Left lobe of liver (tissue), 2 donors: Measurements from ENCODE around the gene PANK4. TPM values are rescaled to one million over a fixed set of nuclear protein-coding genes. Genes with fewer than 3 reads are reported as not detected.
A peak's percentile ranks its signal among the peaks of the same experiment; 100 is the strongest.

Experiments used
- ATAC-seq: fragments of 200-7000 bp; cut with Tn5 transposase; one replicate; pipeline ENCODE4 v1.9.1; 2020; ENCODE audit warnings: mild to moderate bottlenecking, moderate library complexity
- DNase-seq: peaks from one replicate; pipeline ENCODE4 v3.0.0-alpha.2; 2020; ENCODE audit warnings: low spot score
- total RNA-seq: library from RNA; stranded (reverse); gene quantifications from one replicate; pipeline ENCODE4 v1.2.1, GENCODE V29; 2021
- donor health status: DM: no; HTN: no; CAD: no; lungs with moderate emphysema.
- donor health status: DM: no; HTN: yes; CAD: no.

PANK4 gene
- total RNA-seq, 1 donor from 2014 or later: 15.4 TPM

DNA sequence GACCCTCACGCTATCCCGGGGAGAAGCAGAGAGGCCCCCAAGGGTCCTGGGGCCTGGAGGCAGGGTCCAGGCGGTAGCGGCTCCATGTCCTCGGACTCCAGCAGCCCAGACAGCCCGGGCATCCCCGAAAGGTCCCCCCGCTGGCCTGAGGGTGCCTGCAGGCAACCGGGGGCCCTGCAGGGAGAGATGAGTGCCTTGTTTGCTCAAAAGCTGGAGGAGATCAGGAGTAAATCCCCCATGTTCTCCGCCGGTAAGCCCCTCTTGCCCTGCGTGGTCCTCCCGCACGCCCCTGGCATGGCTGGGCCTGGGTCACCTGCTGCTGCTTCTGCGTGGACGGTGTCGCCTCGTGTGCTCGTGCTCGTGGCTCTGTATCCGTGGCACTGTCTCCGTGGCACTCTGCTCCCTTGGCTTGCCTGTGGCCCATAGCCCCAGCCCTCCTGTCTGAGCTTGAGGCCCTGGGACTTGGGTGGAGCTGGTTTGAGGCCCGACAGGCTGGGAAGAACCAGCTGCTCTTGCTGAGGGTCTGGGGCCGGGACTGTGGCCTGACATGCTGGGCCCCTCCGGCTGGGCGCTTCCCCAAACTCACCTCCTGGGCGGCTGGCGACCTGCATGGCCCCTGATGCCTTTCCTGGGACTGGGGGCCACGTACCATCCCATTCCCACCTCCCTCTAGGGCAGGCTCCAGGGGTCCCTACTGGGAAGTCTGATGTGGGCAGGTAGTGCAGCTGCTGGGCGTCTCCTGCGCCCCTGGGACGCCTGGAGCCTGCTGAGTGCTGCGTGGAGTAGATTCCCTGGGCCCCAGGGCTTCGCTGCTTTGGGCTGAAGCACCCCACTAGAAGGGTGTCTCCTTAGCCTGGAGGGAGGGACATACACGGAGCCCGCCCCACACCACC lies 23.5 kb downstream of the PANK4 start:
- DNase-seq (no peak), ATAC-seq (no peak)

- DNase-seq (no peak), ATAC-seq (no peak)
These were observed 24.2 kb downstream of the PANK4 start for GRCh38 chr1:2502210-2502609.

DNA sequence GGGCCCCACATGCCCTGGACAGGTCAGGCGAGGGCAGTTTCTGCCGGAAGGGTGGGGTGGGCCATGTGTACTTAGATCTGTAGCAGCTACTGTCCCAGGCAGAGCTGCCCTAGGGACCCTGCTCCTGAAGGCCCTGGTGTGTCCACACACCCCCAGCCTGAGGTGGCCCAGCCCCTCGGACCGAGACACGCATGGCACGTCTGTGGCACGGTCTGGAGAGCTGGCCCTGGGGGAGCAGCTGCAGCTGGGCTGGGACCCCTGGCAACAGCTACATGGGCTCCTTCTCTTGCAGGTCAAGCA lies 24.6 kb downstream of the PANK4 start:
- no peak for ATAC-seq
- DNase-seq: no peak

GRCh38 chr1:2501041-2501819 lies 25.2 kb downstream of the PANK4 start:
- DNase-seq (no peak), ATAC-seq (no peak)

- DNase-seq (no peak), ATAC-seq (no peak)
These were observed 26.3 kb downstream of the PANK4 start for GRCh38 chr1:2499986-2500596.

DNA sequence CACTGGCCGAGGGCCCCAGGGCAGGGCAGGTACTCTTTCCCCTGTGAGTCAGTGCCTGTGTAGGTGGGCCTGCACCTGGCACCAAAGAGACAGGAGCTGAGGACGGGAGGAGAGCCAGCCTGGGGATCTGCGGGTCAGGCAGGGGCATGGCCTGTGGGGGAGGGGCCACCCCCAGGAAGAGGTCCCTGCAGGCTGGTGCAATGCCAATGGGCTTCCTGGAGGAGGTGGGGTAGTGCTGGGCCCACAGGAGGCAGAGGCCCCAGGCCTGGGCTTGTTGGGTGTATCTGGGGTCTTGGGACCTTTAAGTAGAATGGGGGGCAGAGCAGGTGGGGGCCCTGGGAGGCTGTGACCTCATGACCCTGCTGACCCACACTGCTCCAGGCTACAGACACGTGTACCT lies 27.1 kb downstream of the PANK4 start:
- DNase-seq: no peak
- ATAC-seq: no peak

GRCh38 chr1:2498648-2499047 lies 27.7 kb downstream of the PANK4 start:
- DNase-seq: no peak

DNA sequence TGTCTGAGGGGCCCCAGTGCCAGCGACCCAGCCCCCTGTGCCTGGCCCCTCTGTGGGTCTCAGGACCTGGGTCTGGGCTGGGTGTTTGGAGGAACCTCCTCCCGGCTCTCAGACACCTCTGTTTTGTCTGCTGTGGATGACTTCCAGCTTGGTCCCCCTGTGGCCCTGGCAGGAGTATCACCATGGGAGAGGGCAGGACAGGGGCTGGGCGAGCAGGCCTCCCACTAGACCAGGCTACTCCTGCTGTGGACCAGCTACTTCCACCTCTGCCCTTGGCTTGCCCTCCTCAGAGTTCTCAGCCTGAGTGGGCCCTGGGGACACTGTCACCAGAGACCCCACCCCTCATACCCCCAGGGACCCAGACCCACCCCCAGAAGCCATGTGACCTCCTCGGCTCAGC lies 28.5 kb downstream of the PANK4 start:
- ATAC-seq: no peak
- no peak for DNase-seq

More at GRCh38 chr1:2498648-2499047, 27.7 kb downstream of the PANK4 start:
- no peak for ATAC-seq

GRCh38 chr1:2496746-2497145 lies 29.6 kb downstream of the PANK4 start:
- ATAC-seq (no peak), DNase-seq (no peak)

DNA sequence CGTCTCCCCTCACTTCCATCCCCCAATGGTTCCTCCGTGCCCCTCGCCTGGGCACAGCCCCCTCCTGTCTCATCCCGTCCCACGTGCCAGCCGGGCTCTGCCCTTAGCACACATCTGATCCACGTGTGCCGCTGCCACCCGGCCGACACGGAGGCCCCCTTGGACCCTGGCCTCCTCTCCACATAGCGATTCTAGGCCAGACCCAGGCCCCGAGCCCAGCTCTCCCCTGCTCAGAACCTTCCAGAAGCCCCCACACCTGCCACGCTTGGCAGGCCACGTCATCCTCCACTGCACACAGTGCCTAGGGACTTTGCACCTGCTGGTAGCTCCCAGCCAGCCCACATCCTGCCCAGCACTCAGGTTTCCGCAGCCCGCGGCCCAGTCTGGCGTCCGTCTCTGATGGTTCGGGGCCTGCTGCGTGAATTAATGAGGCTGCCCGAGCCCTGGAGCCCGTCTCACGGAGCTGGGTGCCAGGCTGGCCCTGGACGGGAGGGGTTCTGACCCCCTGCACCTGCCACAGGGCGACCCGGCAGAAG lies 30.2 kb downstream of the PANK4 start:
- no peak for ATAC-seq
- DNase-seq: no peak

DNA sequence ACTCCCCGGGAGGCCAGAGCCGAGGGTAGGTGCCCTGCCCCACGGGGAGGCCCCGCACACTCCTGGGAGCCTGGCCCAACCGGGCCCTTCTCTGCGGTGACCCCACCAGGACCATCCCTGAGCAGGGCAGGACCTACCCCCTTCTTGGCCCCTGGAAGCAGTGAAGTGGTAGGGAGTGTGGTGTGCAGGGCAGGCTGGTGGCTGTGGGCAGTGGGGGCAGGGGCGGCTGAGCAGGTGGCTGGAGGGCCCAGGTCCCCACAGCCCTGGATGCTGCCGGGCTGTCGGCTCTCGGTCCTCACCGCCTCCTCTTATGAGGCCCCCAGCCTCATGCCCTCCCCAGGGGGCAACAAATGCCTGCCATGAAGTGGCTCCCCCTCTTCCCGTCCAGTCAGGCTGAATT lies 30.9 kb downstream of the PANK4 start:
- ATAC-seq (no peak), DNase-seq (no peak)

DNA sequence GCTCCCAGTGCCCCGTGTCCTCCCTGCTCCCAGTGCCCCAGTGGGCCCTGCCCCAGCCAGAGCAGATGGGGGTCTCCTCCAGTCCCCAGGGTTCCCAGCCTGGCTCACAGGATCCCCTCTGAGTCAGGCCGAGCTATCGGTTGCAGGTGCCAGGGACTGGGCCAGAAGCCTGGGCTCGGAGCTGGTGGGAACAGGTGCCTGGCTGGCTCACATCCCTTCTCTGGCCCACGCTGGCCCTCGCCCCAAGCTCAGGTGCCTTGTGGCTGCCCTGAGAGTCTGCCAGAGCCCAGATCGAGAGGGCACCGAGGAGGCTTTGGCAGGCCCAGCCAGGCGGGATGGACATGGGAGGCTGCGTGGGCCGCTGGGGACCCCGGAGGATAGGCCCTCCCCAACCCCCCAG lies 31.4 kb downstream of the PANK4 start:
- DNase-seq (no peak), ATAC-seq (no peak)

- peak; percentile 86 for DNase-seq
- ATAC-seq: peak; percentile 81
These were observed 32.1 kb downstream of the PANK4 start for GRCh38 chr1:2494323-2494693.

GRCh38 chr1:2493691-2494322 lies 32.6 kb downstream of the PANK4 start:
- ATAC-seq: peak; percentile 71
- DNase-seq: peak; percentile 77

DNA sequence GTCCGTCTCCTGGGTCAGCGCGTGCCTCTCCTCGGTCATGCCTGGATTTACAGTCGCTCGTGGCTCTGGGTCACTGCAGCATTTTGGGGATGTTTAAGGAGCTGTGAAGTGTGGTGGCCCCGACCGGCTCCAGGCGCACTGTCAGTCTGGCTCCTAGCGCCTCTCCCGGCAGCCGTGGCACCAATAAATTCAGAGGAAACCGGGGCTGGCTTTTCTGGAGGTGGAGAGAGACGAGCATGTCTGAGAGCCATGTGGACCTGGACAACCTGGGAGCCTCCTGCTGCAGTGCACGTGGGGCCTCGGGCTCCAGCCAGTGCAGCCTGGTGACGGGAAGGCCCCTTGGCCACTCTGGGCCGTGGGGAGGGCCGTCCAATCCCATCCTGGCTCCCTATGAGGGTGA lies 33.2 kb downstream of the PANK4 start:
- ATAC-seq: no peak
- no peak for DNase-seq

GRCh38 chr1:2492091-2492490 lies 34.3 kb downstream of the PANK4 start:
- ATAC-seq (no peak), DNase-seq (no peak)

GRCh38 chr1:2489615-2490014 lies 36.8 kb downstream of the PANK4 start:
- ATAC-seq (no peak), DNase-seq (no peak)

GRCh38 chr1:2488688-2489087 lies 37.7 kb downstream of the PANK4 start:
- ATAC-seq: no peak
- no peak for DNase-seq

DNA sequence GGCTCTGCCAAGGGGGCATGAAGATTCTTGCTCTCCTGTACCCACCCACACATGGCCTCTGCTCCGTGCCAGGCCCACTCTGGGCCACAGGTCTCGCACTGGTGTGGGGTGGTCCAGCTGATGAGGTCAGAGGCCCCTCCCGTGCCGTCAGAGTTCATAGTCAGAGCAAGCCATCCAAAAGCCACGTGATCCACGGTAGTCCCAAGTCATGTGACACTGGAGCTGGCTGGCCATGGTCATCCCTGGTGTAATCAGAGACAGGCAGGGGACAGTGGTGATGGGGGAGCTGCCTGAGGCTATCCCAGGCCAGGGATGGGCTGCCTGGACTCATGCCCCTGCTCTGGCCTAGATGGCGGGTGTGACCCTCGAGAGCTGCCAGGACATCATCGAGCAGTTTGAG lies 39.8 kb downstream of the PANK4 start:
- DNase-seq: no peak
- ATAC-seq: no peak

- DNase-seq: no peak
- no peak for ATAC-seq
These were observed 40.4 kb downstream of the PANK4 start for GRCh38 chr1:2486041-2486440.

- ATAC-seq (no peak), DNase-seq (no peak)
These were observed 42.4 kb downstream of the PANK4 start for GRCh38 chr1:2483970-2484369.
